Inflammatory macrophage treated with lipopolysaccharide for 4 hours (primary cell): ENCODE measurements around the gene SLC35B1.

Source experiments
- DNase-seq: peaks from one replicate; pipeline ENCODE4 v3.0.0-alpha.2; 2020

SLC35B1 gene

GRCh38 chr17:49670002-49670401, 37.8 kb downstream of the SLC35B1 start:
- no peak for DNase-seq

- DNase-seq: no peak
Observed at GRCh38 chr17:49667854-49668253, 39.9 kb downstream of the SLC35B1 start.

DNA sequence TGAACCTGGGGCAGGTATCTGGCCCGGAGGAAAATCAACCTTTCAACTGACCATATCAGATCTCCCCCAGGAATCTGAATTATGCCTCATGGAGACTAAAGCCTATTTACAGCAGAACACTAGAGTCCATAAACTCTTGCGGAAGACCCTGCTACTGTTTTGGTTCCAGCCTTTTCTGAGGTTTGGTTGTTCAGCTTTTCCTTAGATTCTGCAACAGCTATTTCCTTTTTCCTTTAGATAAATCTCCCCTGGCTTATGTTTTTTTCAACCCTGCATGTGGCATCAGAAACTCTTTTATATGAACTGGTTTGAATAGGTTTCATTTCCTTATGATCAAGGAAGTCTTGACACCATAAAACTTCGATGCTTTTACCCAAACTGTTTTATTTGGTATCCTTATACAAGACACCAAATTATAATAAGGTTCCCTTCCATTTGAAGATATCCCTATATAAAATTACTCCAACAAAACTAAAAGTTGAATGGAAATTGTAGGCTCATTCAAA, 43.0 kb downstream of the SLC35B1 start:
- no peak for DNase-seq

- DNase-seq: no peak
Observed at GRCh38 chr17:49659661-49660382, 47.9 kb downstream of the SLC35B1 start.

DNA sequence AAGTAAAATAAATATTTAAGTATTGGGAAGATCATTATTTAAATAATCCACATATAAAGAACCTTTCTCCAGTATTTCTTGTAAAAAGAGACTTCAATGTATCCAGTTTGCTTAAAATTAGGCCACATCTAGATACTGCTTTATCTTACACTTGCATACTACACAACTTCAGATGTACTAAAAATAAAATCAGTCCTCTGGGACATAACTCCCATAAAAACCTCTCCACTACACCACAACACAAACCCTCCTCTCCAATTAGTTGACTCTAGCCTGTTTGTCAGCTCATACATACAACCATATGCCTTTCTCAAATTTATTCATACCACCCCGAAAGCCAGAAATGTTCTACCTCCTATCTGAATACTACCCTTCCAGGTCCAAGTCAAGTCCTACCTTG, 51.5 kb downstream of the SLC35B1 start:
- no peak for DNase-seq
